SJSA1 (cell line): ENCODE data around the gene NYAP2. TPM values are rescaled to one million over a fixed set of nuclear protein-coding genes. Genes with fewer than 3 reads are reported as not detected.

Experiments used
- DNase-seq, 2 experiments: peaks; one replicate each; pipeline ENCODE4 v3.0.0-alpha.2; 2015 to 2020; ENCODE audit warnings: low spot score in 2 of 2, low read depth in 1 of 2
- H3K27ac ChIP-seq: fragments of 250-450 bp; sonication (Bioruptor Pico); 2 replicates; pipeline ENCODE4 v1.5.1; 2020; ENCODE audit warnings: mild to moderate bottlenecking, moderate library complexity
- H3K27me3 ChIP-seq: fragments of 250-450 bp; sonication (Bioruptor Pico); replicated peaks from 2 replicates; pipeline ENCODE4 v1.5.1; 2020; ENCODE audit warnings: mild to moderate bottlenecking, moderate library complexity
- H3K36me3 ChIP-seq: fragments of 250-450 bp; sonication (Bioruptor Pico); 2 replicates; pipeline ENCODE4 v1.5.1; 2020; ENCODE audit warnings: mild to moderate bottlenecking
- H3K4me1 ChIP-seq: fragments of 250-450 bp; sonication (Bioruptor Pico); replicated peaks from 2 replicates; pipeline ENCODE4 v1.6.1; 2021; ENCODE audit warnings: mild to moderate bottlenecking
- H3K4me3 ChIP-seq: fragments of 250-450 bp; sonication (Bioruptor Pico); 2 replicates; pipeline ENCODE4 v1.5.1; 2020; ENCODE audit warnings: mild to moderate bottlenecking
- H3K9me3 ChIP-seq: fragments of 250-450 bp; sonication (Bioruptor Pico); replicated peaks from 2 replicates; pipeline ENCODE4 v1.5.1; 2020; ENCODE audit warnings: mild to moderate bottlenecking
- total RNA-seq: library from RNA; depleted of rRNA; stranded (reverse); fragments of >200 nt; shearing (Covaris generic); gene quantifications from 2 replicates; pipeline ENCODE4 v1.2.3, GENCODE V29; 2014; rRNA removed

The NYAP2 gene
- not detected in 2 replicates for total RNA-seq

DNA sequence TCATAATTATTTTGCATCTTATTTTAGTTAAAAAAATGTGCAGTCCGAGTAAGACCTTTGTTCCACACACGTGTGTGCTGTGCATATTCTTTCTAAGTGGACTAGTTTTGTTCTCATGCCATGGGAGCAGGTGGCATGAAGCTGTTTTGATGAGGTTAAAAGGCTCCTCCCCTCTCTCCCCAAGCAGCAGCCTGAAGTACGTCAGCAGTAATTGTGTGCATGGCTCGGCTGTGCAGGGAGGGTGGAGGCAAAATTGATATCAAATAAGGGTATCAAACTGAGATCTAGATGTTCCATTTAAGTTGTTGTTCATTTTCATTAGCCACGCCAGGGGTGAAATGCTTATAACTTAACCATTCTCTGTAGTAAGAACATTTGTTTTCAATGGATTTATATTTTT, at the start of gene NYAP2:
Gene NYAP2, plus strand, starts transcription at position 207 of the 400 bp plus-strand sequence. CDS start 9,171 bp downstream, outside the sequence.
- DNase-seq: no peak
- no peak within 1 kb of the TSS for H3K27ac ChIP-seq
- H3K4me3 ChIP-seq: no peak within 1 kb of the TSS
- H3K4me1 ChIP-seq: no peaks in the 10 kb centered on the region
- no peaks in the 10 kb centered on the region for H3K27me3 ChIP-seq
- no peaks in the 10 kb centered on the region for H3K9me3 ChIP-seq
- no peaks in the 10 kb centered on the region for H3K36me3 ChIP-seq

DNA sequence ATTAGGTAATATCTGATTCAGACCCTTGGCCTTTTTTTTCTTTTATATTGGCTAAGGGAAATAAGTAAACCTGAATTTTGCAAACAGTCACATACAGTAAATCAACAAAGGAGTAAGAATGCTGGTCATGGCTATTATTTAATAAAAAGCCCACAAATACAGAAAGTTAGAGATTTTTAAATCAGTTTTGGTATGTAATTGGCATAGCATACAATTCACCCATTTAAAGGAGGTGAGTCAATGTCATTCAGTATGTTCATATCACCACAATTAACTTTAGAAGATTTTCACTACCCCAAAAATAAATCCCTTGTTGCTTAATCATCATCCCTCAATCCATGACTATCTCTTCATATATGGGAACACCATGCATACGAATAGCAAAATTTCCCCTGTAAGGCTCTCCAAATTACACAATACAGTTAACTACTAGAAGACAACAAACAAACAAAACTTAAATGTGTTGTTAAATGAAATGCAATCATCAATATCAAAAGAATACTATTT, 45.9 kb upstream of the NYAP2 start:
- no peak overlapping the region for H3K4me3 ChIP-seq
- peaks cover 9% of the 10 kb centered on the region for H3K4me1 ChIP-seq
- H3K9me3 ChIP-seq: no peaks in the 10 kb centered on the region
- DNase-seq: no peak
- no peaks in the 10 kb centered on the region for H3K36me3 ChIP-seq
- no peaks in the 10 kb centered on the region for H3K27me3 ChIP-seq
- H3K27ac ChIP-seq: no peak overlapping the region

DNA sequence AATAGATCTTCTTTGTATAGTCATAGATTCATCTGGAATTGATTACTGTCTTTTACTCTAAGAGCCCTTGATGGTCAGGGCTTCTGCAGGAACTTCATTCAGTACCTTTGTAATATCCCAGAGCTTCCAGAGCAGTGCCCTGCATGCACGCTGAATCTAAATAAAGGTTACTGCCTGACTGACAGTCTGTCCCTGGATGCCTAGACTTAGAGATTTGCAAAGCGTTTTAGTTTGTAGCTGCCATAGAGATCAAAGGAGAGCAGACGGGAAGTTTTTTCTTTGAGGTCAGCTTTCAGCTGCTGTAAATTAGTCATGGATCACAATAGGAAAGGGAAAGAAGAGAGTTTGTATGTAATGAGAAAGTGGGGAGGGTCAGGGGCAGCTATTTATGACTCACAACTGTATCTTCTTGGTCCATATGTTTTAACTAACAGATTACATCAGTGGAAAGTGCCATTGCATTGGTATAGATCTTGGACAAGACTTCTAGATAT, 45.2 kb upstream of the NYAP2 start:
- Histone ChIP-seq H3K4me1 (peaks cover 9% of the 10 kb centered on the region), H3K9me3 (no peaks in the 10 kb centered on the region), H3K4me3 (no peak overlapping the region), H3K36me3 (no peaks in the 10 kb centered on the region), H3K27me3 (no peaks in the 10 kb centered on the region), H3K27ac (no peak overlapping the region)
- peak in 1 of 2 experiments; percentile 53 for DNase-seq

DNA sequence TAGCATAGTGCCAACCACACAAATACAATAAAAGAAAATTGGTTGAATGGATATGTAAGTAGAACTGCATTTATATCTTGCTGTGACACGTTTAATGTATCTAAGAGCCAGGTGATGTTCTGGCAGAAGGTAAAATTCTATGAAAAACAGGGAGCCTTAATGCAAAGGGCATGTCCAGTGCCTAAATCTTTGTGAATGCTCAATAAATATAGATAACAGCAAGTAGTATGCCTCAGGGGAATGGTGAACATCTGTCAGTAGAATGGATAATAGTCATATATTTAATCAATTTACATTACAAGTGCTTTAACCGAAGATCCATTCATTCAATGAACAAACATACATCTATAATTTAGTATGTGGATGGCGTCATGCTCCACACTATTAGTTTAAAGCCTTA, 43.7 kb upstream of the NYAP2 start:
- H3K4me3 ChIP-seq: no peak overlapping the region
- DNase-seq: no peak
- H3K27me3 ChIP-seq: no peaks in the 10 kb centered on the region; the same call in 1 of the 2 replicates
- H3K27ac ChIP-seq: no peak overlapping the region
- H3K9me3 ChIP-seq: no peaks in the 10 kb centered on the region
- H3K36me3 ChIP-seq: no peaks in the 10 kb centered on the region
- peaks cover 9% of the 10 kb centered on the region for H3K4me1 ChIP-seq

DNA sequence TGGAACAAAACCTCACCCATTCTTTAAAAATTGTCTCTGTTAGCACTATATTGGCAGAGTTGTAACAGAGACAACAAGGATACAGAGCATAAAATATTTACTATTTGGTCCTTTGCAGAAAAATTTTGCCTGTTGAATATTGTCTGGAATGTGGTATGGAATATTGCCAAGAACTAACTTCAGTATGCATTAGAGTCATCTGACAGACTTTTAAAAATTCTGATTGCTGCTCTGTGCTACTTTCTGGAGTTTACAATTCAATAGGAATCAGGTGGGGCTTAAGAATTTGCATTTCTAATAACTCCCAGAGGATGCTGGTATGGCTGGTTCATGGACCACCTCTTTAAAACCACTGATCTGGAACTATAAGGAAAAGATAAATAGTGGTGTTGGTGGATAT, 32.8 kb upstream of the NYAP2 start:
- Histone ChIP-seq H3K27ac (no peak overlapping the region), H3K4me1 (no peaks in the 10 kb centered on the region), H3K4me3 (no peak overlapping the region), H3K9me3 (no peaks in the 10 kb centered on the region), H3K36me3 (no peaks in the 10 kb centered on the region), H3K27me3 (peaks cover 30% of the 10 kb centered on the region)
- DNase-seq: no peak

DNA sequence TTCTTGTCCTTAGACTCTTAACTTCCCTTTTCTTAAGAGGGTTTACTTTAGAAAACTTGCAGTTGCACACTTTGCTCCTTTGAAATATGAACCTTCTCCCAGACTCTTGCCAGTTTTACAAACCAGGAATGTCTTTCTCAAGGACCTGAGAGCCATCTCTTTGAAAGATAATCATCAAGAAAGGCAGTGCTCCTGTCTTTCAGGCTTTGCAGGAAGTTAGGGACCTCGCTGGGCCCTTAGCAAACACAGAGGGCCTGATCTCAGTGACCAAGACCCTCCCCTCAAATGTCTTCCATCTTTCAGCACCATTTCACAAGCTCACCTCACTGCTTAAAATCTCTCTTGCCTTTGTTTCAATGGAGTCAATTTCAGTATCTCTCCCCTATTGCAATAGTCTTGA, 32.0 kb upstream of the NYAP2 start:
- Histone ChIP-seq H3K4me1 (no peaks in the 10 kb centered on the region), H3K27ac (no peak overlapping the region), H3K36me3 (no peaks in the 10 kb centered on the region), H3K4me3 (no peak overlapping the region), H3K27me3 (peaks cover 30% of the 10 kb centered on the region), H3K9me3 (no peaks in the 10 kb centered on the region)
- DNase-seq: no peak

DNA sequence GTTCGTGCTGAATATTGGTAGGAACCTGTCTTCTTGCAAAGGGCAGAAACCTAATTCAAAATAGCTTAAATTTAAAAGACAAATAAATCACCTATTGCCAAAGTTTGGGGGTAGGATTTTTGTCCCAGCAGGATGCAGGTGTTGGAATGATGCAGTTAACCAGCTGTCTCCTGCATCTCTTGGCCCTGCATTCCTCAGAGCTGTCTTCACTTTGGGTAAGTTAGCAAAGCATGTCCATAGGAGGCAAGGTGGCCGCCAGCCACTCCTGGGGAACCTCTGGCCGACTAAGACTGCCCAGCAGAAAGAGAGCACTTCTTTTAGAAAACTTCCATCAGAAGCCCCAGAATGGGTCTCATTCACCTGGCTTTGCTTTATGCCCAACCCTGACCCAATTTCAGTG, 20.5 kb upstream of the NYAP2 start:
- H3K9me3 ChIP-seq: no peaks in the 10 kb centered on the region
- H3K27me3 ChIP-seq: peaks cover 7% of the 10 kb centered on the region
- DNase-seq: no peak
- H3K4me1 ChIP-seq: no peaks in the 10 kb centered on the region
- no peak overlapping the region for H3K4me3 ChIP-seq
- H3K36me3 ChIP-seq: no peaks in the 10 kb centered on the region
- no peak overlapping the region for H3K27ac ChIP-seq

DNA sequence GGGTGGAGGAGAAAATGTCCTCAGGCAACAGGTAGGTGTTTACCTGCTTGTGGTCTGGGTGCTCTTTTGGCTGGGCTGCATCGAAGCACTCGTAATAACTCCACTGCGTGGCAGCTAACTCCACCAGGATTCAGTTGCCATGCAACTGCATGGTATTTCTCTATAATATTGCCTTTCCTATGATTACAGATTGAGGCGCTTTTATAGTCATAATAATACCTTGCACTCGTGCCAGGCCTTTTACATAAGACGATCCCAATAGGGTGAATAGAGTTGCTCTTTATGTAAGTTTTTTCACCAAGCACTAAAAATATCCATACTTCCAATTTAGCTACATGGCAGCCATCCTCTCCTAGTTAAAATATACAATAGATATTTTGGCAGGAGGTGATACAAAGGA, 19.7 kb upstream of the NYAP2 start:
- Histone ChIP-seq H3K9me3 (no peaks in the 10 kb centered on the region), H3K4me3 (no peak overlapping the region), H3K27ac (no peak overlapping the region), H3K4me1 (no peaks in the 10 kb centered on the region), H3K27me3 (peaks cover 7% of the 10 kb centered on the region), H3K36me3 (no peaks in the 10 kb centered on the region)
- no peak for DNase-seq

DNA sequence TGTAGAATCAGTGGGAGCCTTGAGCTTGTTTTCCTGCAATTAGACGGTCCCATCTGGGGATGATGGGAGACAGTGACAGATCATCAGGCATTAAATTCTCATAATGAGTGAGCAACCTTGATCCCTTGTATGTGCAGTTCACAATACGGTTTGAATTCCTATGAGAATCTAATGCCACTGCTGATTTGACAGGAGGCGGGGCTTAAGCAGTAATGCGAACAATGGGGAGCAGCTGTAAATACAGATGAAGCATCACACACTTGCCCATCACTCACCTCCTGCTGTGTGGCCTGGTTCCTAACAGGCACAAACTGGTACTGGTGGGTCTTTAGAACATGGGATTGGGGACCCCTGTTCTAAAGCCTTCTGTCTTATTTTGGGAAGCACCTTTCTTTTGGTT, 17.9 kb upstream of the NYAP2 start:
- no peaks in the 10 kb centered on the region for H3K9me3 ChIP-seq

DNA sequence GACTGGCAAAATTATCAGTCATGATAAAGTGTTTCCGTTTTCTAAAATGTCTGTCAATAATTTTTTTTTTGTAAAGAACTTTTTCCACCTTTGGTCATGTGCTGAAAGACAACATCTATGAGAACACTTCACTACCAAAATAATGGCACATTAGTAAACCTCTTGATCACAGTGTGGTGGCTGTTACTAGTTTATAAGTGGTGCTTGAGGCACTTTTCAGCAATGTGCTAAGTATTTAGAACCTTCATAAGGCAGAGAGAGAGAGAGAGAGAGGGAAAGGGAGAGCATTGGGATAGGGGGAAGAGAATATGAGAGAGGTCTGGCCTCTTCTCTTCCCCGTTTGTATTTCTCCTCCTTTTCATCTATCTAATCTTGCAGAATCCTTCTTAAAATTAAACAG, 1.1 kb upstream of the NYAP2 start:
- Histone ChIP-seq H3K36me3 (no peaks in the 10 kb centered on the region), H3K27ac (no peak overlapping the region), H3K4me1 (no peaks in the 10 kb centered on the region), H3K27me3 (no peaks in the 10 kb centered on the region), H3K4me3 (no peak overlapping the region), H3K9me3 (no peaks in the 10 kb centered on the region)
- DNase-seq: no peak

More for the DNA sequence above, 17.9 kb upstream of the NYAP2 start:
- no peak for DNase-seq
- no peak overlapping the region for H3K4me3 ChIP-seq
- no peaks in the 10 kb centered on the region for H3K36me3 ChIP-seq
- H3K27ac ChIP-seq: no peak overlapping the region
- no peaks in the 10 kb centered on the region for H3K4me1 ChIP-seq
- peaks cover 7% of the 10 kb centered on the region for H3K27me3 ChIP-seq

DNA sequence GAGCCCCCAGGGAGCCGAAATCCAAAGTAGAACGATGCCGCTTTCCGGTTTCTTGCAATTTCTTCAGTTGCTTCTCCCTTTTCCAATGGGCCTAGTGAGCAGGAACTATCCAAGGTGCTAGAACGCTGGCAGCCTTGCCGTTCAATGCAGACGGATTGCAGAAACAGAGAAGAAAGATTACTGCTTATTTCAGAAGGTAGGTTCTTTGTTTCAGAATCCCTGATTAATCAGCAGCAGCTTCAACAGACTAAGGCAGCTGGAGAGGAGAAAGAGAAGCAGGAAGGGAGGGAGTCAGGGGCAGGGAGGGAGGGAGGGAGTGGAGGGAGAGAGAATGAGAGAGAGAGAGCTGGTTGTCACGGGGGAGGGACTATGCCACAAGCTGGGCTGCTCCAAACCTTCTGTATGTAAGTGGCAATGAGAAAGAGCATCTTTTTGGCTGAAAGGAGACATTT, 576 bp downstream of the NYAP2 start:
- no peaks in the 10 kb centered on the region for H3K27me3 ChIP-seq
- peak in 1 of 2 experiments; percentile 9 for DNase-seq
- no peaks in the 10 kb centered on the region for H3K9me3 ChIP-seq
- H3K4me3 ChIP-seq: no peak overlapping the region
- no peaks in the 10 kb centered on the region for H3K36me3 ChIP-seq
- no peaks in the 10 kb centered on the region for H3K4me1 ChIP-seq
- no peak overlapping the region for H3K27ac ChIP-seq

DNA sequence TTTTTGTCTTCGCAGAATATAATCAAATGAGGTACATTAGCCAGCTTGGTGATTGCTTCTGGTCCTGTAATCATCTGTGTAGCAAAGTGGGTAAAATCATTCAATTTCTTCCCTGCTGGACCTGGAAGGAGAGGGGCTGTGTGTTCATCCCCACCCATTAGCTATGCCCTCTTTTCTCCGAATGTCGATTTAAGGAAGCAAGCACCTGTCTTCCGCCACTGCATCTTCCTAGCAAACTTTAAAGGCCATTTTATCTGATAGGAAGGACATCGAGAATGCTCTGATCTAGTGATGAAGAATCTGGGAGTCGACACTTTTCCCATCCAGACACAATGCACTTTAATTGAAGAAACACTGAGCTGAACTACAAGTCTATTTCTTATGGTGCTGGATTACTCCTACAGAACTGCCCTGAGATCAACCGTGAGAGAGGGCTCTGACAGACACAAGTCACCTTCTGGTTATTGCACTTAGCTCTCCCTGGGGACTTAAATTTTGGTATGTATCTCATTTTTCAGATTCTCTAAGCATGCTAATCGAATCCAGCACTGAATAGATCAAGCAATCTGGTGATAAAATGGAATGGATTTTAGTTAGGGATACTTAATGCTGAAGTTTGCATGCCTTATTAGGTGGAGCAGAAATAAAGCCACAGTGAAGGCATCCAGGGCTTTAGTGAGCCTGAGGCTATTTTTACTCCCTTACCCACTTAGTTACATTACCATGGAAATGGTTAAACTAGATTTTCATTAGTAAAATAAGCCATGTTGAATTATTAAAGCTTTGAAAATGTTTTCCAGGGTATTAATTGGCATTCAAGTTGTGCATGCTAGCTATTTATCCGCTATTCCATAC, 1.3 kb downstream of the NYAP2 start:
- Histone ChIP-seq H3K4me1 (no peaks in the 10 kb centered on the region), H3K9me3 (no peaks in the 10 kb centered on the region), H3K4me3 (no peak overlapping the region), H3K36me3 (no peaks in the 10 kb centered on the region), H3K27ac (no peak overlapping the region), H3K27me3 (no peaks in the 10 kb centered on the region)
- DNase-seq: no peak

DNA sequence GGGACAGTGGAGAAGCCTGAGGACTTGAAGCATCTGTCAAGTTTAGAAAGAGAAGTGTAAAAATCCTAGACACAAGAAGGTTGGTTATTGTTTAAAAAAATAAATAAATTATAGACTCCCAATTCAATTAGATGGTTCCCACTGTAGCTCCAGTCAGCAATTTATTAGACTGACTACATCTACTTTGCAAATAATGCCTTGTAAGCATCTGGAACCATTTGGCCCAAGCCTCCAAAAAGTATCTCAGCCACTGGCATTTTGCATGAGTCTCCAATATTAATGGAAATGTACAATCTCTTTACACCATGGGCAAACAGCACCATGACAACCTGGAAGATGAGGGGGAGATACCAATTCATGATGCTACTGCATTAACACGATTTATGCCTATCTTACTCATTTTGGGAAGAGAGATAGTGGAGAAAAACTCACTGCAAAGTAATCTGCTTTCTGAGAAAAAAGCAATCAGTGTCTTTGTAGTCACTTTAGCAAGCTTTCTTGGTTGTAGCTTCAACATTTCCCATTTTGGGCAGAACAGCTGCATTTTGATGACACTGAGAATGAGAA, 2.8 kb downstream of the NYAP2 start:
- no peak overlapping the region for H3K27ac ChIP-seq
- H3K4me1 ChIP-seq: no peaks in the 10 kb centered on the region
- H3K27me3 ChIP-seq: no peaks in the 10 kb centered on the region
- H3K4me3 ChIP-seq: no peak overlapping the region
- DNase-seq: no peak
- H3K36me3 ChIP-seq: no peaks in the 10 kb centered on the region
- H3K9me3 ChIP-seq: no peaks in the 10 kb centered on the region

DNA sequence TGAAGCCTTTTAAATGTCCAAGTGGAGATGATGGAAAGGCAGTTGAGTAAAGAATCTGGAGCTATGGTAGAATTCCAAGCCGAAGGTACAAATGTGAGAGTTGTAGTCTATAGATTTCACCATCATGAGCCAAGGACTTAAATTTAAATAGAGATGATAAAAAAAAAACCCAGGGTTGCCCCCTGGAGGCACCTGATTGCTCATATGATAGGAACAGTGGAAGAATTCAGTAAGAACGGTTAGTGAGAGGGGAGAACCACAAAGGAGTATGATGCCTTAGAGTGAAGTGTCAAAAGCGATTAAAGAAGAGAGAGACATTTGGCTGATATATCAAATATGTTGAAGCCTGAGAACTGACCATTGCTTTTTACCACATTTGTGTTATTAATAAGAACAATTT, 11.9 kb downstream of the NYAP2 start:
- Histone ChIP-seq H3K4me3 (no peak overlapping the region), H3K36me3 (no peaks in the 10 kb centered on the region), H3K4me1 (no peaks in the 10 kb centered on the region), H3K27ac (no peak overlapping the region), H3K27me3 (peaks cover 7% of the 10 kb centered on the region; the same call in 1 of the 2 replicates), H3K9me3 (no peaks in the 10 kb centered on the region)
- DNase-seq: peak in 1 of 2 experiments; percentile 9
